T-cell (primary cell): ENCODE measurements around the gene ADGRL3. TPM values are rescaled to one million over a fixed set of nuclear protein-coding genes. Genes with fewer than 3 reads are reported as not detected.

Experiments used
- ATAC-seq, 4 experiments: fragments of 200-7000 bp in 3 of 4; fragments of 150-1000 bp in 1 of 4; cut with Tn5 transposase; replicated peaks in 1 of 4; 1 replicate in 3 of 4; 2 replicates in 1 of 4; pipeline ENCODE4 v1.10.0; 2021; ENCODE audit warnings: moderate library complexity in 3 of 4, mild to moderate bottlenecking in 2 of 4, moderate number of reproducible peaks in 1 of 4
- CTCF ChIA-PET, 2 donors: fragments of 300-600 bp; sonication (Branson Sonifier 250); formaldehyde crosslinking; loops; one replicate each; lab custom pipeline; 2022; ENCODE audit warnings: antibody characterized with exemption in 2 of 2; lab: Charles Lee
- POLR2A ChIA-PET, 2 donors: fragments of 300-600 bp; sonication (Branson Sonifier 250); formaldehyde crosslinking; loops; one replicate each; lab custom pipeline; 2022; ENCODE audit warnings: antibody characterized with exemption in 2 of 2; lab: Charles Lee
- DNase-seq, 35 experiments: peaks; one replicate each; pipeline versions ENCODE4 v3.0.0 to v3.0.0-alpha.2; 2013 to 2023
- H3K27ac ChIP-seq: one replicate; pipeline ENCODE4 v1.5.1; 2013; ENCODE audit warnings: low read length
- H3K27me3 ChIP-seq, 2 experiments: replicated peaks in 1 of 2; 1 replicate in 1 of 2; 2 replicates in 1 of 2; pipeline versions ENCODE4 v1.6.1 to v1.7.0; 2013; ENCODE audit warnings: low read length in 1 of 2, mixed read lengths in 1 of 2; ENCODE audit not compliant: control insufficient read depth in 2 of 2, insufficient read depth in 2 of 2; ENCODE audit errors: extremely low read depth in 1 of 2
- H3K36me3 ChIP-seq, 2 donors: 1 replicate in 1 of 2; 2 replicates in 1 of 2; pipeline versions ENCODE4 v1.6.1 to v1.7.0; 2013; ENCODE audit warnings: low read length in 1 of 2; ENCODE audit not compliant: control insufficient read depth in 2 of 2, insufficient read depth in 1 of 2; ENCODE audit errors: extremely low read depth in 1 of 2
- H3K4me1 ChIP-seq, 2 experiments: 1 replicate in 1 of 2; 2 replicates in 1 of 2; pipeline versions ENCODE4 v1.6.1 to v1.7.0; 2013; ENCODE audit warnings: low read length in 2 of 2, mixed read lengths in 1 of 2; ENCODE audit not compliant: insufficient read depth in 2 of 2, control insufficient read depth in 1 of 2; ENCODE audit errors: extremely low read depth in 1 of 2
- H3K4me3 ChIP-seq, 2 donors: 1 replicate in 1 of 2; 2 replicates in 1 of 2; pipeline versions ENCODE4 v1.5.1 to v1.7.0; 2013; ENCODE audit warnings: mild to moderate bottlenecking in 2 of 2, low read length in 1 of 2, moderate library complexity in 1 of 2; ENCODE audit not compliant: control insufficient read depth in 1 of 2; ENCODE audit errors: extremely low read depth in 1 of 2
- H3K9me3 ChIP-seq: 2 replicates; pipeline ENCODE4 v1.7.0; 2013
- H3K27ac Mint-ChIP-seq, 2 donors: one replicate each; pipeline ENCODE4 v1.8.0; 2020 to 2021; ENCODE audit warnings: mild to moderate bottlenecking in 2 of 2, mixed read lengths in 2 of 2
- H3K27me3 Mint-ChIP-seq, 2 donors: one replicate each; pipeline ENCODE4 v1.8.0; 2021 to 2022; ENCODE audit warnings: mixed read lengths in 2 of 2
- H3K36me3 Mint-ChIP-seq: one replicate; pipeline ENCODE4 v1.8.0; 2021; ENCODE audit warnings: mixed read lengths
- H3K4me1 Mint-ChIP-seq, 3 donors: one replicate each; pipeline ENCODE4 v1.8.0; 2020 to 2022; ENCODE audit warnings: mixed read lengths in 3 of 3, mild to moderate bottlenecking in 1 of 3
- H3K4me3 Mint-ChIP-seq, 3 donors: one replicate each; pipeline ENCODE4 v1.8.0; 2020 to 2022; ENCODE audit warnings: mild to moderate bottlenecking in 3 of 3, mixed read lengths in 3 of 3, moderate library complexity in 3 of 3
- H3K9me3 Mint-ChIP-seq, 3 donors: one replicate each; pipeline ENCODE4 v1.8.0; 2020 to 2022; ENCODE audit warnings: mixed read lengths in 3 of 3
- total RNA-seq, 35 experiments: library from RNA in 6 of 35; stranded (reverse) in 6 of 35; fragments of 120-200 nt in 1 of 35; gene quantifications; one replicate each; pipeline versions ENCODE4 v1.2.1 to v1.2.4 and lab custom pipeline; 2013 to 2026

Gene ADGRL3
- total RNA-seq, 5 donors from 2014 or later (not counting 1 experiment from before 2014, with no cell fraction given) = 0.09 TPM; not detected in 4

DNA sequence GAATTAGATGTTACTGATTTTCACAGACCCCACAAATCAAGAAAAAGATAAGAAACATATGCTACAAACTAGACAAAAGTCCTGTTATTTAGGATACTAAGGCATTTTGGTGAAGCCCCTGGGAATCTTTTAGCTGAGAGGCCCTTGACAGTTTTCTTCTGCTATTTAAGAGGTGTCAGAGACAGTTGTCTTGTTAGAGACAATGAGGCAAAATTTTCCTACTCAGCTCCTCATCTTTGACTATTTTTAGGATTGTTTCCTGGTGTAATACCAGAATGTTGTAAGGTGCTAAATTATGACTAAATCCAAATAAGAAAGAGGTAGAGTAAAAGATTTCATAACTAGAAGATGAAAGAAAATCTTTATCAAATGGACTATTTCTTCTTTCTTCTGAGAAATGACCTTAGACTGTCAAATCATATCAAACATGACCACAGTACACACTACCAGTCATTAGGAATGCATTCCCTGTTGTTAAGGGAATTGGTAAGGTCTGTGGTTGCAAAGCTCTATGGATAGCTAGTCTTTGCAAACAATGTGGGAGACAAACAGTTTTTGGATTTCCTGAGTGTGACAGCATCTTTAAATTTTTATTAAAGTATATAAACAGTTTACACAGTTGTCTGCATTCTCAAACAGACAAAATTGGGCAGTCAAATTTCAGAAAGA lies 926.1 kb downstream of the ADGRL3 start:
- H3K4me3 ChIP-seq = no peak overlapping the region
- Mint-ChIP-seq H3K4me3 (no peak overlapping the region), H3K4me1 (no peaks in the 10 kb centered on the region), H3K27me3 (no peaks in the 10 kb centered on the region), H3K36me3 (no peaks in the 10 kb centered on the region), H3K9me3 (peaks cover 14 to 22% (median 21%) of the 10 kb centered on the region in 3 donors), H3K27ac (no peak overlapping the region)
- no peaks in the 10 kb centered on the region for H3K9me3 ChIP-seq
- H3K4me1 ChIP-seq = no peaks in the 10 kb centered on the region
- H3K27me3 ChIP-seq = no peaks in the 10 kb centered on the region
- ChIA-PET CTCF (no interaction called here), POLR2A (interaction anchor here in 1 of 2 donors (0.7 kb wide), 1 partner anchor 19 kb away, joined by 6 read pairs; no protein-coding TSS in a partner anchor)
- no peaks in the 10 kb centered on the region for H3K36me3 ChIP-seq
- H3K27ac ChIP-seq = no peak overlapping the region
- DNase-seq (no peak), ATAC-seq (no peak)
